Fibroblast of villous mesenchyme (primary cell): ENCODE measurements around the gene AFMID. TPM values are rescaled to one million over a fixed set of nuclear protein-coding genes. Genes with fewer than 3 reads are reported as not detected.
A peak's percentile ranks its signal among the peaks of the same experiment; 100 is the strongest.

Source experiments
- DNase-seq: peaks from one replicate; pipeline ENCODE4 v3.0.0-alpha.2; 2010; ENCODE audit warnings: low read depth
- H3K4me3 ChIP-seq: 2 replicates; pipeline ENCODE4 v1.5.1; 2011; ENCODE audit warnings: low read depth, mild to moderate bottlenecking, low read length
- CTCF ChIP-seq: IDR thresholded peaks from 2 replicates; pipeline ENCODE4 v1.5.1; 2012; ENCODE audit warnings: low read depth, mild to moderate bottlenecking, low read length; ENCODE audit not compliant: insufficient read depth
- total RNA-seq: library from RNA; depleted of rRNA; stranded (reverse); fragments of >200 nt; gene quantifications from 2 replicates; pipeline ENCODE4 v1.2.3, GENCODE V29; 2012

AFMID gene
- total RNA-seq, 1 donor, result 21.6 TPM

GRCh38 chr17:78175643-78175981 is 11.6 kb upstream of the AFMID start:
- no peak for TF ChIP-seq CTCF
- DNase-seq, result no peak
- no peak overlapping the region for H3K4me3 ChIP-seq

- TF ChIP-seq CTCF, result peak; percentile 81
- no peak overlapping the region for H3K4me3 ChIP-seq
- DNase-seq, result peak; percentile 49
These were observed 10.6 kb upstream of the AFMID start for GRCh38 chr17:78176548-78177025.

- no peak overlapping the region for H3K4me3 ChIP-seq
- no peak for TF ChIP-seq CTCF
- peak; percentile 89 for DNase-seq
These were observed 7.8 kb upstream of the AFMID start for GRCh38 chr17:78179372-78179771.

GRCh38 chr17:78180083-78180482 is 7.1 kb upstream of the AFMID start:
- peak overlapping the region; percentile 12 for H3K4me3 ChIP-seq
- no peak for TF ChIP-seq CTCF
- peak; percentile 40 for DNase-seq

- H3K4me3 ChIP-seq, result peak overlapping the region; percentile 12
- TF ChIP-seq CTCF, result no peak
- DNase-seq, result no peak
These were observed 6.7 kb upstream of the AFMID start for GRCh38 chr17:78180508-78180907.

- no peak overlapping the region for H3K4me3 ChIP-seq
- TF ChIP-seq CTCF, result no peak
- no peak for DNase-seq
These were observed 4.7 kb upstream of the AFMID start for GRCh38 chr17:78182504-78182903.

GRCh38 chr17:78183916-78184315 is 3.2 kb upstream of the AFMID start:
- no peak for TF ChIP-seq CTCF
- no peak for DNase-seq
- no peak overlapping the region for H3K4me3 ChIP-seq
